Heart right ventricle (tissue), 16 donors: ENCODE results near the gene IFNW1. TPM values are rescaled to one million over a fixed set of nuclear protein-coding genes. Genes with fewer than 3 reads are reported as not detected.
A peak's percentile ranks its signal among the peaks of the same experiment; 100 is the strongest.
"Not testable (repeated sequence)": the region's sequence is repeated elsewhere in the genome, so short reads cannot be mapped to it uniquely, and the experiment has no call there.

ENCODE experiments used
- ATAC-seq, 8 donors: fragments of 200-7000 bp; cut with Tn5 transposase; one replicate each; pipeline ENCODE4 v1.9.1; 2020; ENCODE audit warnings: mild to moderate bottlenecking in 8 of 8, moderate library complexity in 8 of 8, moderate number of reproducible peaks in 1 of 8
- DNase-seq, 2 donors: peaks; one replicate each; pipeline ENCODE4 v3.0.0-alpha.2; 2020
- H3K27ac ChIP-seq, 10 donors: fragments of 200-600 bp; sonication (generic) in 2 of 10; one replicate each; pipeline versions ENCODE4 v1.5.0 to v1.8.0; 2020 to 2022; ENCODE audit warnings: mild to moderate bottlenecking in 3 of 10
- H3K27me3 ChIP-seq, 7 donors: fragments of 200-600 bp; one replicate each; pipeline ENCODE4 v1.8.0; 2021 to 2022; ENCODE audit warnings: mild to moderate bottlenecking in 2 of 7
- H3K36me3 ChIP-seq, 9 donors: fragments of 200-600 bp; sonication (generic) in 1 of 9; one replicate each; pipeline versions ENCODE4 v1.5.0 to v1.8.0; 2020 to 2022; ENCODE audit warnings: mild to moderate bottlenecking in 2 of 9
- H3K4me1 ChIP-seq, 9 donors: fragments of 200-600 bp; sonication (generic) in 1 of 9; one replicate each; pipeline versions ENCODE4 v1.5.0 to v1.8.0; 2020 to 2022; ENCODE audit warnings: mild to moderate bottlenecking in 4 of 9
- H3K4me3 ChIP-seq, 10 donors: fragments of 200-600 bp; sonication (generic) in 2 of 10; one replicate each; pipeline versions ENCODE4 v1.5.0 to v1.8.0; 2020 to 2022; ENCODE audit warnings: mild to moderate bottlenecking in 7 of 10, moderate library complexity in 2 of 10
- H3K9me3 ChIP-seq, 11 donors: fragments of 200-600 bp in 10 of 11; sonication (generic) in 2 of 11; one replicate each; pipeline versions ENCODE4 v1.5.0 to v1.8.0; 2013 to 2022; ENCODE audit warnings: mild to moderate bottlenecking in 2 of 11, control low read depth in 1 of 11, moderate library complexity in 1 of 11
- WGBS, 2 donors: extraction: QIAGEN DNeasy Blood & Tissue Kit; methylation state at CpG; one replicate each; pipeline ENCODE4 v1.1.7; 2013; ENCODE audit warnings: inconsistent platforms in 1 of 2; 5-methylcytosine and 5-hydroxymethylcytosine counted together
- intact Hi-C, 10 donors: fragments of 100-400 bp; cut with DNase I; formaldehyde crosslinking; loops; one replicate each; pipeline versions ENCODE4 v1.11.1 to v1.14.2; 2022
- long read RNA-seq, 3 donors: library from polyadenylated mRNA; unstranded; transcript quantifications; one replicate each; pipeline ENCODE4 v2.0.0, GENCODE V29; 2020 to 2021
- polyA plus RNA-seq, 2 donors: library from polyadenylated mRNA; stranded (reverse); fragments of 200-250 nt; gene quantifications; one replicate each; pipeline ENCODE4 v1.2.3, GENCODE V29; 2013
- total RNA-seq, 10 donors: library from RNA; stranded (reverse); fragmentation: NEBNext Ultra II Directional in 3 of 10; extraction: Animal tissue kit (Norgen Biotek cat#: 25700) in 3 of 10; gene quantifications; one replicate each; pipeline versions ENCODE4 v1.2.1 to v1.2.4, GENCODE V29; 2021 to 2023
- TF ChIP-seq, protein P1 (sequence below), 9 donors: fragments of 200-600 bp; sonication (generic) in 2 of 9; IDR thresholded peaks; one replicate each; pipeline versions ENCODE4 v1.5.0 to v1.8.0; 2021 to 2022; ENCODE audit warnings: antibody characterized with exemption in 9 of 9, mild to moderate bottlenecking in 5 of 9, moderate library complexity in 1 of 9
- donor health status: Arrhythmogenic right ventricular cardiomyopathy.
- donor health status: ischemic (EF 13 %, LVEDD 7.1; RV severe dilation, severe dysfunction).
- donor health status: healthy with polysubstance abuse.
- donor health status: DM: no; HTN: yes; CAD: no.
- donor health status: DM: no; HTN: no; CAD: no.
- donor health status: ischemic (EF 25% LVEDD 6.9; RV normal size, moderate dysfunction).
- donor health status: ischemic (EF 25% LVEDD 5.7; RV mildly dilated, moderate dysfunction).
- donor health status: healthy.
- donor health status: DM: yes; HTN: yes; CAD: no.
- donor health status: Ischemic cardiomyopathy.
- donor health status: ischemic (EF 35%, LVEDD 5.7; RV mildly dilated, moderate dysfunction).
- donor health status: nonischemic (EF 11% LVEDD 7.7; RV severe dilation, severe dysfunction).
- donor health status: DM: yes; HTN: yes; CAD: no.
- donor health status: PGD.
- donor health status: ischemic (EF 29% LVEDD 5.4; RV normal size, mild dysfunction).
- donor health status: nonischemic (EF 23%, LVEDD 6.1; RV moderate dilation, normal function).

The IFNW1 gene
- total RNA-seq (not detected), polyA plus RNA-seq (not detected)
- long read RNA-seq, donor 1, result 0 reads
- long read RNA-seq, donor 2, result 0 reads
- long read RNA-seq, donor 3, result 0 reads

DNA sequence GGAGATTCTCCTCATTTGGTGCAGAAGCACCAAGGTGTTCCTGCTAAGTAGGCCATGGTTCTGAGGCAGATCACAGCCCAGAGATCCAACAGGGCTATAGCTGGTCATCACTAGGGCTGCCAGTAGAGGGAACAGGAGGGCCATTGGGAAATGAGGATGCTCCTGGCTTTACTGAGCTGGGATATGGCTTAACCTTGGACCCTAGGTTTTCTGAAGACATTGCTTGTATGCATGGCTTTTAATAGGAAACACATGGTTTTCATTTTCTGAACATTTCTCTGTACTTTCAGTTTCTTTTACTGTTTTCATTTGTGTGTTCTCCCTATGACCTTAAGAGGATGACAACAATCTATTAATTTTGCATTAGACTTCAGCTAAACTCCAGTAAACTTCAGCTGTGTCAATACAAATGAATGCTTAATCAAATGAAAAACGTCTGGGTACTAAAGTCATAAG is at the start of gene IFNW1:
Gene IFNW1 (minus strand): TSS at position 406 of the 456 bp plus-strand sequence. CDS start 262 bp downstream, at position 144.
- TF ChIP-seq, protein P1, sequence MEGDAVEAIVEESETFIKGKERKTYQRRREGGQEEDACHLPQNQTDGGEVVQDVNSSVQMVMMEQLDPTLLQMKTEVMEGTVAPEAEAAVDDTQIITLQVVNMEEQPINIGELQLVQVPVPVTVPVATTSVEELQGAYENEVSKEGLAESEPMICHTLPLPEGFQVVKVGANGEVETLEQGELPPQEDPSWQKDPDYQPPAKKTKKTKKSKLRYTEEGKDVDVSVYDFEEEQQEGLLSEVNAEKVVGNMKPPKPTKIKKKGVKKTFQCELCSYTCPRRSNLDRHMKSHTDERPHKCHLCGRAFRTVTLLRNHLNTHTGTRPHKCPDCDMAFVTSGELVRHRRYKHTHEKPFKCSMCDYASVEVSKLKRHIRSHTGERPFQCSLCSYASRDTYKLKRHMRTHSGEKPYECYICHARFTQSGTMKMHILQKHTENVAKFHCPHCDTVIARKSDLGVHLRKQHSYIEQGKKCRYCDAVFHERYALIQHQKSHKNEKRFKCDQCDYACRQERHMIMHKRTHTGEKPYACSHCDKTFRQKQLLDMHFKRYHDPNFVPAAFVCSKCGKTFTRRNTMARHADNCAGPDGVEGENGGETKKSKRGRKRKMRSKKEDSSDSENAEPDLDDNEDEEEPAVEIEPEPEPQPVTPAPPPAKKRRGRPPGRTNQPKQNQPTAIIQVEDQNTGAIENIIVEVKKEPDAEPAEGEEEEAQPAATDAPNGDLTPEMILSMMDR (IDR thresholded peaks at IDR 0.05), result no peak
- no peaks in the 10 kb centered on the region for H3K9me3 ChIP-seq
- H3K4me1 ChIP-seq, result peaks cover 0 to 16% (median 0%) of the 10 kb centered on the region in 9 donors
- ATAC-seq, result no peak
- 37 to 40% methylated on average over 1 of the region's 1 CpG for WGBS, 2 donors
- H3K27me3 ChIP-seq, result no peaks in the 10 kb centered on the region
- intact Hi-C loops, result no loop called here
- H3K4me3 ChIP-seq, result no peak within 1 kb of the TSS
- DNase-seq, result no peak
- H3K36me3 ChIP-seq, result no peaks in the 10 kb centered on the region
- H3K27ac ChIP-seq, result no peak within 1 kb of the TSS

DNA sequence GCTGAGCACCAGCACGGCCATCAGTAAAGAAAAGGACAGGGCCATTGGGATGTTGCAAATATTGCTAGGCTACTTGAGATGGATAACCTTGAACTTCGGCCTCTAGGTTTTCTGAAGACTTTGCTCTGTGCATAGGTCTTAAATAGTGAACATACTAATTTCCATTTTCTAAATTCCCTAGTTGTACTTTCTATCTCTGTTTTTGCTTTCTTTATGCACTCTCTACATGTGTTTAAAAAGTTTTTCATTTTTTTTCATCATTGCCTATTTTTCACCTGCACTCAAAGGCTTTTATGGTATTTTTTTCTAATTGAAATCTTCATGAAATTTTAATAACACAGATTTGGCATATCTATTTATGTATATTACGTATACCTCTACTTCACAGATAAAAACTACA is 45.9 kb upstream of the IFNW1 start, which contains the start of gene IFNA4:
Gene IFNA4 (minus strand): TSS at position 101 of the 400 bp plus-strand sequence. CDS start 56 bp downstream, at position 45.
- H3K9me3 ChIP-seq, H3K4me1 ChIP-seq, H3K36me3 ChIP-seq, intact Hi-C loops, H3K27me3 ChIP-seq, ATAC-seq, H3K4me3 ChIP-seq, H3K27ac ChIP-seq, DNase-seq: not testable (repeated sequence)
- 91 to 95% methylated on average over 3 of the region's 3 CpGs for WGBS, 2 donors

DNA sequence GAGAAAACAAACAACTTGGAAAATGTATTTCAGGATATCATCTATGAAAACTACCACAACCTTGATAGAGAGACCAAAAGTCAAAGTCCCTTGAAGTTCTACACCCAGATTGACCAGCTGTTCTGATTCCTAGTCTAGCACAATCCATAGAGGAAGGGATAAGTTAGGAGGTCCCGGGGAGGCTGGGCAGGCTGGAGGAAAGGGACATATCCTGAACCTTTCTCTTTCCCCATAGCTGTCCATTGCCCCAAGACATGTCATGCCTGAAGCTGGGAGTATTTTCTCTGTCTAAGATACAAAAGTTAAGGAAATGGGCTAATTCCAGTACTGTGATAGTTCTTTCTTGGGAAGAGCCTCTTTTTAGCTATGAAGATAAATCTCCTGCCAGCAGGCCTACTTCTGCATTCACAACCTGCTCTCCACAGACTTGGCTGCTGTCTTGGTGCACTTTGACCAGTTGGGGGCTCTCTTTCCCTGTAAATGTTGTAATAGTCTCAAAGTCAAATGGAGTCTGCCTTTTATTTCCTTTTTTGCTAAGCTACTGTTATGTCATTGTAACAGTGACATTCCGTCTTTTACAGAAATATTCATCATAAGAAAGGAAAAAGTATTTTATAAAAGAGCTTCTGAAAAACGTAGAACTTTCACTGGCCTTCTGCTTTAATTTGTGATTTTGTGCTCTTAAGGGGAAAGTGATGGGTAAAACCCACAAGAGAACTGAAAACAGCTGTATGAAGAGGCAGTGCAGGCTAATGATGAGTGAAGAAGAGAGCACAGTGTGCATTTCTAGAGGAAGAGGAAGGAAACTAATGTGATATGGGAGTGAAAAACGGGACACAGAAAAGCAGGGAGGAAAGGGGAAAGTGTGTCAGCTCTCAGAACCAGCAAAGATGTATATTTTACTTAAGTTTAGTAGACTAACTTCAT is 41.4 kb upstream of the IFNW1 start:
- 39 to 41% methylated on average over 4 of the region's 4 CpGs for WGBS, 2 donors
- H3K4me3 ChIP-seq, DNase-seq, H3K9me3 ChIP-seq, H3K27ac ChIP-seq, intact Hi-C loops, H3K36me3 ChIP-seq, H3K27me3 ChIP-seq, H3K4me1 ChIP-seq: not testable (repeated sequence)
- peak in 1 of 8 donors; percentile 63 for ATAC-seq
- TF ChIP-seq, protein P1 (IDR thresholded peaks at IDR 0.05), result peak in 7 of 9 donors; percentile 5 to 62 (median 38)

DNA sequence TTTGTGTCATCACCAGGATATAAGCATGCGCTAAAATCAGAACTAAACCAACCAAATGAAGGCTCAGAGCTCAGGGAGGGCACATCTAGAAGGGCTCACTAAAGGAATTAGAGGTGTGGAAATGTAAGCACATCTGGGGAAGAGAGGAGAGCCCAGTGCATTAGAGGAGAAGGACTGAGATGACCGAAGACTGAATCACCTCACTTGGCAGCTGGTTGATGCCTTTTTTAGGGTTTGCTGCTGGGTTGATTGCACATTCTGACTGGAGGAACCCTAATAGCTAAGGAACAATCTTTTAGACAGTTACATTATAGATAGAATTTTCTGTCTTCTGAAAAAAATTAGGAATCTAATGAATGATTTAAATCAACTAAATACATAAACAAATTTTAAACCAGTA is 33.0 kb upstream of the IFNW1 start:
- no peaks in the 10 kb centered on the region for H3K9me3 ChIP-seq
- 85 to 89% methylated on average over 2 of the region's 2 CpGs for WGBS, 2 donors
- no peaks in the 10 kb centered on the region for H3K27me3 ChIP-seq
- TF ChIP-seq, protein P1 (IDR thresholded peaks at IDR 0.05), result no peak
- intact Hi-C loops, result no loop called here
- H3K27ac ChIP-seq, result no peak overlapping the region
- ATAC-seq (no peak), DNase-seq (no peak)
- peaks cover 0 to under 1% (median 0%) of the 10 kb centered on the region in 9 donors for H3K4me1 ChIP-seq
- H3K36me3 ChIP-seq, result no peaks in the 10 kb centered on the region
- no peak overlapping the region for H3K4me3 ChIP-seq
